ENCODE measurements around the gene PML.

- no peak for TF ChIP-seq EGR1 (IDR thresholded peaks at IDR 0.05)
- no peak for TF ChIP-seq TEAD4 (IDR thresholded peaks at IDR 0.05)
Observed at GRCh38 chr15:74043425-74044266, 49.1 kb downstream of the PML start.
